ENCODE data around the gene S1PR3.
"Not testable (repeated sequence)": the region's sequence is repeated elsewhere in the genome, so short reads cannot be mapped to it uniquely, and the experiment has no call there.

Gene S1PR3

DNA sequence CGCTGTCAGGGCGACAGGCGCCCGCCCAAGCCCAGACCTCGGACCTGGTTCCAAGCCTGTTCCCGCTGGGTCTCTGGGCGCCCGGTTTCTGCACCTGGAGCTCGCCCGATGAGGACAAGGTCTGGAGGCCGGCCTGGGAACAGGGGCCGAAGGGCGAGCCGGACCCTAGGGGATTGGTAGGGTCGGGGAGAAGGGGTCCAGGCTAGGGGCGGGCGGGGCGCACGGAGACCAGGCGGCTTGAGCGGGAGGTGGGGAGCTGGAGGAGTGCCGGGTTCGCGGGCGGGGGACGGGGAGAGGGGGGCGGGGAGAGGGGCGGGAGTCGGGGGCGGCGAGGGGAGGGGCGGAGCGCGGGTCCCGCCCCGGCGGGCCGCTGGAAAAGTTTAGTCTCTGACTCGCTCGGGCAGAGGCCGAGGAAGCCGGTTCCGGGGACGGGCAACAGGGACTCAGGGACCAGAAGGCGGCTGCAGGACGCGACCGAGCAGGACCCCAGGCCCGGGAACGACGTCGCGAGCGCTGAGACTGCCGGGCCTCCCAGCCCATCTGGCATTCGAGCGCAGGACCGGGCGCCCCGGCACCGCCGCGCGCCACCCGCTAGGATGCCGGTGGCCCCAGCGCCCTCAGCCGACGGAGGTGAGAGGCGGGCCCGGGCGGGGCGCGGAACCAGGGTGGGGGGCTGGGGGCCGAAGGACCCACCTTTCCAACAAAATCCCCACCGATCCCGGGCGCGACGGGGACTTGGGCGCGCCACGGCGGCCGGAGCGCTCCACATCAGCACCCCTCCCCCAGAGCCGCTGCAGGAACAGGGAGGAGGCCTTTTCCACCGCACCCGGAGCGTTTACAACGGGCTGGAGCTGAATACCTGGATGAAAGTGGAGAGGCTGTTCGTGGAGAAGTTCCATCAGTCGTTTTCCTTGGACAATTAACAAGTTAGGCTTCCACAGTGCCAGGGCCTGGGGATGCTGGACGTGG, at the start of gene S1PR3:
TSS of gene S1PR3 (plus strand) at position 403 of the 969 bp plus-strand sequence. CDS start 9,733 bp downstream, outside the sequence.
- DNase-seq = no peak

DNA sequence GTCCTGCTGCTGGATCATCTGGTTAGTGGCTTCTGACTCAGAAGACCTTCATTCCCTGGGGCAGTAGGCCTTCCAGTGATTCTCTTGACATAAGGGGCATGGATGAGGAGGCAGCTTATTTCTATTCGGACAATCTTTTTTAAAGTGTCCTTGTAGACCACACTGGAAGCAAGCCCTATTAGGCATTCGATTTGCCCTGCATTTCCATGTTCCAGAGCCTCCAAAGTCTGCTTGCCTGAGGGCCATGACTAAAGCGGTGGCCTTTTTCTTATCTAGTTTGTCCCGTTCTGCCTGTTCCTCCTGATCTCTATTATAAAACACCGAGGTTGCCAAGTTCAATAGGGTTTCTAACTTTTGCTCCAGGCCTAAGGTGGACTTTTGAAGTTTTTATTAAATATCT, 49.7 kb upstream of the S1PR3 start:
- not testable (repeated sequence) for DNase-seq

DNA sequence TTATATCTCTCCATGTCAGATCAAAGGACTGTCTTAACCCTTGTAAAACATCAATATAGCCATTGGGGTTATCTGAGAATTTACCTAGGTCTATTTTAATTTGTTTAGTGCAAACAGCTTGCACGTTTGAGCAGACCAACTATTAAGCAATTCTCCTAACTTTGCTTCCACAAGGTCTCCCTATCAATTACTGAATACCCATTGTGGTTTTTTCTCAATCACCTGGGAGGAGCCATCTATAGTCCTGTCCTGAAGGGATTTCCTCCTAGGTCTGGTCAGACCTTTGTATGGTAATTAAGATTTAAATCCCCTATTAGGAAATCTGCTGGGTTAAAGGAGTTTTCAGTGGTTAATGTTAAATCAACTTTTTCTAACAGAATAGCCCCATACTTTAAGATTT, 48.9 kb upstream of the S1PR3 start:
- DNase-seq = no peak

DNA sequence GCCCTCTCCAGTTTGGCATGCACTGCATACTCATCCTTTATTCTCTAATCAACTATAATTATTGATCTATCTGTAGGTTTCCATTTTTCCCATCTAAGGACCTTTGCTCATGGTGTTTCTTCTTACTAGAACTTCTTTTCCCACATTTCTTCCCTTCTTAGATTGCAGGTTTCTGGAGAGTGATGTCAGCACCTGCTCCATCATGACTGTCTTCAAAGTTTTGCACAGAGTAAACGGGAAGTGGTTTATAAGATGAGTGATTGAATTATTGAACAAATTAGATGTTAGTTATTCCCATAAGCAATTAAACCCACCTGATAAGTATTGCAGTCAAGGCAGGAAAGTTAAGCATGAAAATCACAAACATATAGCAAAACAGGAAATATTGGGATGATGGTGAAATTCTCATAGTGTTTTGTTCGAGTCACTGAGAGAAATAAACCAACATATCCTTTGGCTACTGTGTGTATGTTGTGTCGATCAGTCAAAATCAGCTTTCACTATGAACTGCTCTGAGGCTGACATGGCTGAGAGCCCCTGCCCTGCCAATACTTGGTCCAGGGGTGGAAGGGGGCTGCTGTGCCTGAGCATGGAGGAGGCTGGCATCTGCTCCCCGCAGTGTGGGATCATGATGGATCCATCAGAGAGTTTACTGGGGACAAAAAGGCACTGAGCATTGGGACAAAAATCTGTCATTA, 45.5 kb upstream of the S1PR3 start:
- DNase-seq = no peak

DNA sequence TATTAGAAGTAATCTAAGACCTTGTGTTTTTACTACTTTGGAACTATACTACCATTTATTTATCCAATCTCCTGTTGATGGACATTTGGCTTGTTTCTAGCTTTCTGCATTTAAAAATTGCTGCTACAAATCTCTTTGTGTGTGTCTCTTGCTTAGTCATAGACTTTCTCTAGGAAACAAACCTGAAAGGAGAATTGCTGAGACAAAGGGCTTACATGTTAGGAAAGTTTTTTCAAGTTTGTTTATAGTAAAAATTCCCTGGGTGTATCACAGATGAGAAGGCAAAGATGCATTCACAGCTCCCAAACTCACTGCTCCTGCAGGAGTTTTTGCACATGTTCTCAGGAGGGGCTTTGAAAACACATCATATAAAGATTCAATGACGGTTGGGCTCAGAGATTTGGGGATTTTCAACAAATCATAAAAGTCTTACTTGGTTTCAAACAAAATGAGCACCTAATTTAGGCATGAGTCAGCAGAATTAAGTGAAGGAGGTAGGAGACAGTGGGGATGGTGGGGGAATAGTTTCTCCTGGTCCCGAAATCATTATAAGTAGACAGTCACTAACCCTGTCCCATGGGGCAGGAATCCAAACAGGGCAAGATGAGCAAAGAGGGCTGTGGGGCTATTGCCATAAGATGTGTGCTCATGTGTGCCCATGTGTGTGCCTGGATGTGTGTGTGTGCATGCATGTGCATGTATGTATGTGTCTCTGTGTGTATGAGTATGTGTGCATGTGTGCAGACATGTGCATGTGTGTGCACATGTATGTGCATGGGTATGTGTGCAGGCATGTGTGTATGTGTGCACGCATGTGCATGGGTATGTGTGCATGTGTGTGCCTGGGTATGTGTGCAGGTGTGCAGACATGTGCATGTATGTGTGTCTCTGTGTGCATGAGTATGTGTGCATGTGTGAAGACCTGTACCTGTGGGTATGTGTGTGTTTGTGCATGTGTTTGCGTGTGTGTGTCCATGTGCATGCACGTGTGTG, 43.4 kb upstream of the S1PR3 start:
- no peak for DNase-seq

DNA sequence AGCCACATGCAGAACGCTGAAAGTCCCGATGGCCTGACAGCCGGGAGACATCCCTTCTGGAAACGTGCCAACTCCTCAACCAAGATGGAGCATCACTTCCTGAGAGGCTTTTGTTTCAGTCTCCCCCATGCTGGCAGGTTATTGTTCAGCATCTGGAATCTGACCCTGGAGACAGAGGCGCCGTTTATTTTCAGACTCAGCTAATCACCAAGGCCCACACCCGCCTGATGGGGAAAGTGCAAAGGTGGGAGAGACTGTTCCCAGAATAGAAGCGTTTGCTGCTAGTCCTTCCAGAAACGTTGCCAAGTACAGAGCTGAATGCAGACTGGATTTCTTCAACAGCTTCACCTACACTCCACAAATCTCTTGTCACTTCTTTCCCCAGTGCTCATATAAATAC, 41.8 kb upstream of the S1PR3 start:
- no peak for DNase-seq

GRCh38 chr9:88949961-88950340, 41.3 kb upstream of the S1PR3 start:
- no peak for DNase-seq

DNA sequence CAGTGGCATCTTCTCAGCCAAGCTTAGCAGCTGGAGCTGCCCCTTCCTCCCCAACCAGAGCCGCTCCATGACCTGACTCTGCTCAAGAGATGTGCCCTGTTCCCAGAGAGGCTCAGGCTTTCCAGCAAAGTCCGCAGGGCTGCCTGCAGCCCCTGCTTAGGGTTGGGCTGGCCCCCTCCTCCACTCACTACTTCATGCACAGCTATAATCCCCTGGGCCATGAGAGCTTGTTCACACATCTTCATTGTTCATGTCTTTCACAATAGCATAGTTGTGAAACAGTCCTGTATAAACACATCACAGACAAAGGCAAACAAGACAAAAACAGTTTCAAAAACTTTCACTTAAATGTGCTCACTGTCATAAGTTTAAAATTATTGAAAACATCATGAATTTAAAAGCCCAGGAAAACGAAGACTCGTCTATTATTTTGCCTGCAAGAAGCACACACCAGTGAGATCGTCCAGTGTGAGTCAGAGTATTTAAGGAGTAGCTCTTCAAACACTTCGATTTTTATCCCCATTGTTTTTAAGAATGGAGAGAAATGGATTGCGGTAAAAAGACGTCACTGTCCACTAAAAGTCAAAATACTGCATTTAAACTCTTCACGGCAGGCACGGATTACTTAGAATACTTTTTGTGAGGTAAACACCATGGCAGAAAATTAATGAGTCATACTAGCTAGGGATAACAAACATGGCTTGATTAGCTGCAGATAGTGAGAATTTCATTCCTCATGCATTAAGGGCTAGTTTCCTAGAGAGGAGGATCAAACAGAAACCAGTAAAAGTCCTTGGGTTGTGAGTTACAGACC, 40.7 kb upstream of the S1PR3 start:
- DNase-seq = no peak

GRCh38 chr9:88951155-88951542, 40.1 kb upstream of the S1PR3 start:
- DNase-seq = no peak

DNA sequence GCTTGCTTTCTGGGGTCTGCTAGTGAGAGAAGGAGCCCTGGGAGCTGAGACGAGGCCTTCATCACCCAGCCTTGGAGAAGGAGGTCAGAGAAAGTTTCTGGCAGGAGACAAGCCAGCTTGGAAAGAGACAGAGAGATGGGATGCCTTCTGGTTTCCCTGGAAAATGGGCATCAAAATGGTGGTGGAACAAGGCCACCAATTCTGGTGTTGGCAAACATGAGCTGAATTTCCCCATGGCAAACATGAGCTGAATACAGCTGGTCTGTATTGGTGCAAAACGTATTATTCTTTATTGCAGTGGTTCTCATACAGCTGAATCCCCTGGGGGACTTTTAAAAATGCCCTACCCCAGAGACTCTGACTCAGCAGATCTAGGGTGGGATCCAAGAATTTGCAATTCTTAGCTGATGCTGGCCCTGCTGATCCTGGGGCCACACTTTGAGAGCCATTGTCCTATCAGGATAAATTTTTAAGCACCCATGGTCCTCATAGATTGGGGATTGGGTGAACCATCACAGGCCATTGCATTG, 39.1 kb upstream of the S1PR3 start:
- DNase-seq = no peak

- DNase-seq = no peak
Observed at GRCh38 chr9:88952976-88953375, 38.3 kb upstream of the S1PR3 start.

- DNase-seq = no peak
Observed at GRCh38 chr9:88953381-88954029, 37.8 kb upstream of the S1PR3 start.

GRCh38 chr9:88954066-88954465, 37.2 kb upstream of the S1PR3 start:
- no peak for DNase-seq

- DNase-seq = no peak
Observed at GRCh38 chr9:88957526-88957925, 33.7 kb upstream of the S1PR3 start.

GRCh38 chr9:88959727-88960469, 31.4 kb upstream of the S1PR3 start:
- no peak for DNase-seq

- no peak for DNase-seq
Observed at GRCh38 chr9:88960632-88961031, 30.6 kb upstream of the S1PR3 start.

GRCh38 chr9:88965473-88965872, 25.8 kb upstream of the S1PR3 start:
- no peak for DNase-seq

DNA sequence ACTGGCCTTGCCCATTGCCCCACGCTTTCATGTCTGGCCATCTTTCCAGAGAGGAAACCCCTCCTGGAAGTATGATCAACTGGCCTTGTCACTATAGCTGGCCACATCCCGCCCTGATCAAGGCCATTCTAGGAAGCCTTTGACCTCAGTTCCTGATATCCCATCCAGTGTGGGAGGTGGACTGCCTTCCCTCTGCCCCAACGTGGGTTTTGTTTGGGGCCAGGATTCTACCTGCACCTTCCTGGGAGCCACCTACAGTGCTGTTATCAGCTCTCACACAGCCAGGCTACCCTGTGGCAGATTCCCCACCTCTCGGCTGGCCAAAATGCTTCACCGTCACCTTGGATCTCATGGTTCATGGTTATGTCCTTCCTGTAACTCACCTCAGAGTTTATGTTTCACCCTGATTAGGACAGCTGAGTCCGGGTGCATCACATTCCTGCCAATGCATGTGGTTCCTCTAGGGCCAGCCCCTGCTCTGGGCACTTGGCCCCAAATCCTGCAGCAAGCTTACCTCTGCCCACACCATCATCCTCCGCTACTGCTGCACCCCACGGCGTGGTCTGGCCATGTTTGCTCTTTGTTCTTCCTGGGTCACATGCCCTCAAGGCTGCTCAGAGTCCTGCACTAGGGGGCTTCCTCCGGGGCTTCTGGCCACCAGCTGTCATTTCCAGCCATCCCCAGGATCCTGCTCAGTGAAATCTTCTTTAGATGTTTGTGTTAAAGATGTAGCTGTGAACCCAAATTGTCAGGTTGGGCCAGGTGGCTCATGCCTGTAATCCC, 24.2 kb upstream of the S1PR3 start:
- DNase-seq = no peak

- no peak for DNase-seq
Observed at GRCh38 chr9:88968799-88969198, 22.5 kb upstream of the S1PR3 start.

Data from NCI-H446 (cell line).